ENCODE results near the gene MAS1L. TPM values are rescaled to one million over a fixed set of nuclear protein-coding genes. Genes with fewer than 3 reads are reported as not detected.

Gene MAS1L
- total and polyA plus RNA-seq, 12 donors = not detected

GRCh38 chr6:29487131-29487530 is 625 bp downstream of the MAS1L start:
- intact Hi-C loops (cut with DNase I) = no loop called here
- Histone ChIP-seq H3K9me3 (peaks cover 0 to 3% (median 0%) of the 10 kb centered on the region in 11 donors), H3K27me3 (peaks cover 0 to 26% (median 4%) of the 10 kb centered on the region in 7 donors), H3K27ac (no peak overlapping the region), H3K4me1 (no peaks in the 10 kb centered on the region), H3K36me3 (no peaks in the 10 kb centered on the region), H3K4me3 (no peak overlapping the region)
- 73 to 78% methylated on average over 5 of the region's 5 CpGs for WGBS, 2 donors
- ATAC-seq = no peak
- no peak for TF ChIP-seq CTCF (IDR thresholded peaks at IDR 0.05)
- DNase-seq = no peak

- no peak for TF ChIP-seq CTCF (IDR thresholded peaks at IDR 0.05)
- no peak overlapping the region for H3K27ac ChIP-seq
- H3K4me1 ChIP-seq = no peaks in the 10 kb centered on the region
- DNase-seq = no peak
- intact Hi-C loops (cut with DNase I) = no loop called here
- peaks cover 0 to 26% (median 4%) of the 10 kb centered on the region in 7 donors for H3K27me3 ChIP-seq
- H3K4me3 ChIP-seq = no peak overlapping the region
- no peaks in the 10 kb centered on the region for H3K36me3 ChIP-seq
- no peak for ATAC-seq
- peaks cover 0 to 7% (median 0%) of the 10 kb centered on the region in 11 donors for H3K9me3 ChIP-seq
- WGBS, 2 donors = 49 to 54% methylated on average over 4 of the region's 4 CpGs
Measured at GRCh38 chr6:29486577-29486976, 1.2 kb downstream of the MAS1L start.

- H3K27me3 ChIP-seq = peaks cover 0 to 16% (median 4%) of the 10 kb centered on the region in 7 donors
- H3K9me3 ChIP-seq = peaks cover 0 to 12% (median 0%) of the 10 kb centered on the region in 11 donors
- H3K4me3 ChIP-seq = no peak overlapping the region
- H3K36me3 ChIP-seq = no peaks in the 10 kb centered on the region
- 68 to 79% methylated on average over 1 of the region's 1 CpG for WGBS, 2 donors
- ATAC-seq (no peak), DNase-seq (no peak)
- no peak for TF ChIP-seq CTCF (IDR thresholded peaks at IDR 0.05)
- no peaks in the 10 kb centered on the region for H3K4me1 ChIP-seq
- intact Hi-C loops (cut with DNase I) = no loop called here
- H3K27ac ChIP-seq = no peak overlapping the region
Measured at GRCh38 chr6:29483735-29484134, 4.0 kb downstream of the MAS1L start.

- peaks cover 0 to 12% (median 7%) of the 10 kb centered on the region in 7 donors for H3K27me3 ChIP-seq
- DNase-seq = no peak
- peaks cover 0 to 12% (median 0%) of the 10 kb centered on the region in 11 donors for H3K9me3 ChIP-seq
- TF ChIP-seq CTCF (IDR thresholded peaks at IDR 0.05) = no peak
- no peaks in the 10 kb centered on the region for H3K4me1 ChIP-seq
- 49 to 58% methylated on average over 3 of the region's 3 CpGs for WGBS, 2 donors
- H3K4me3 ChIP-seq = no peak overlapping the region
- H3K36me3 ChIP-seq = no peaks in the 10 kb centered on the region
- intact Hi-C loops (cut with DNase I) = no loop called here
- no peak for ATAC-seq
- no peak overlapping the region for H3K27ac ChIP-seq
Measured at GRCh38 chr6:29483186-29483585, 4.6 kb downstream of the MAS1L start.

All from heart right ventricle (tissue), 16 donors.